ENCODE measurements around the gene ATP8A1. TPM values are rescaled to one million over a fixed set of nuclear protein-coding genes. Genes with fewer than 3 reads are reported as not detected.

Gene ATP8A1
- total RNA-seq, 1 donor from 2014 or later: 2.4 TPM

DNA sequence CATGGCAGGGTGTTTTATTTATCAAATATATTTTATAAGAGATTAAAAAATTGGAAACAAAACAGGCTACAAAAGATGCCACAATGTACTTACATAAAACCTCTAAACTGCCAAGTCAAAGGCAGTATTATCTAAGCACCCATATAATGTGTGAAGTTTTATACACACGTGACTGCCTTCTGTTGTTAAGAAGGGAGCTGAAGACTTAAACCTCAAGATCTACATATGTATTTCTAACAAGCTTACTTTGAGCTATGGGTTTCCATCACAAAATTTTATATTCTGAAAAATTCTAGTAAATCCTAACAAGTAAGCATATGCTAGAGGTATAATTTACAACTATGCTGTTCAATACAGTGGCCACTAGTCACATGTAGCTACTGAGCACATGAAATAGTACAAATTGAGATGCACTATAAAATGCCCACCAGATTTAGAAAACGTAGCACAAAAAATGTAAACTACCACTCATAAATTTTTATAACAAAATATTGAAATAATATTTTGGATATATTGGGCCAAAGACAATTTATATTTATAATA is 9.8 kb downstream of the ATP8A1 start:
- no peak for DNase-seq (ENCODE audit: extremely low spot score, unreplicated experiment)
- Mint-ChIP-seq H3K27ac (ENCODE audit: unreplicated experiment) (no peak overlapping the region), H3K4me1 (ENCODE audit: unreplicated experiment) (no peaks in the 10 kb centered on the region), H3K4me3 (ENCODE audit: unreplicated experiment) (no peak overlapping the region), H3K36me3 (ENCODE audit: unreplicated experiment) (no peaks in the 10 kb centered on the region), H3K9me3 (ENCODE audit: unreplicated experiment) (no peaks in the 10 kb centered on the region), H3K27me3 (ENCODE audit: unreplicated experiment) (peaks cover 10% of the 10 kb centered on the region)
- TF ChIP-seq, protein P1, sequence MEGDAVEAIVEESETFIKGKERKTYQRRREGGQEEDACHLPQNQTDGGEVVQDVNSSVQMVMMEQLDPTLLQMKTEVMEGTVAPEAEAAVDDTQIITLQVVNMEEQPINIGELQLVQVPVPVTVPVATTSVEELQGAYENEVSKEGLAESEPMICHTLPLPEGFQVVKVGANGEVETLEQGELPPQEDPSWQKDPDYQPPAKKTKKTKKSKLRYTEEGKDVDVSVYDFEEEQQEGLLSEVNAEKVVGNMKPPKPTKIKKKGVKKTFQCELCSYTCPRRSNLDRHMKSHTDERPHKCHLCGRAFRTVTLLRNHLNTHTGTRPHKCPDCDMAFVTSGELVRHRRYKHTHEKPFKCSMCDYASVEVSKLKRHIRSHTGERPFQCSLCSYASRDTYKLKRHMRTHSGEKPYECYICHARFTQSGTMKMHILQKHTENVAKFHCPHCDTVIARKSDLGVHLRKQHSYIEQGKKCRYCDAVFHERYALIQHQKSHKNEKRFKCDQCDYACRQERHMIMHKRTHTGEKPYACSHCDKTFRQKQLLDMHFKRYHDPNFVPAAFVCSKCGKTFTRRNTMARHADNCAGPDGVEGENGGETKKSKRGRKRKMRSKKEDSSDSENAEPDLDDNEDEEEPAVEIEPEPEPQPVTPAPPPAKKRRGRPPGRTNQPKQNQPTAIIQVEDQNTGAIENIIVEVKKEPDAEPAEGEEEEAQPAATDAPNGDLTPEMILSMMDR (IDR thresholded peaks at IDR 0.05): no peak

DNA sequence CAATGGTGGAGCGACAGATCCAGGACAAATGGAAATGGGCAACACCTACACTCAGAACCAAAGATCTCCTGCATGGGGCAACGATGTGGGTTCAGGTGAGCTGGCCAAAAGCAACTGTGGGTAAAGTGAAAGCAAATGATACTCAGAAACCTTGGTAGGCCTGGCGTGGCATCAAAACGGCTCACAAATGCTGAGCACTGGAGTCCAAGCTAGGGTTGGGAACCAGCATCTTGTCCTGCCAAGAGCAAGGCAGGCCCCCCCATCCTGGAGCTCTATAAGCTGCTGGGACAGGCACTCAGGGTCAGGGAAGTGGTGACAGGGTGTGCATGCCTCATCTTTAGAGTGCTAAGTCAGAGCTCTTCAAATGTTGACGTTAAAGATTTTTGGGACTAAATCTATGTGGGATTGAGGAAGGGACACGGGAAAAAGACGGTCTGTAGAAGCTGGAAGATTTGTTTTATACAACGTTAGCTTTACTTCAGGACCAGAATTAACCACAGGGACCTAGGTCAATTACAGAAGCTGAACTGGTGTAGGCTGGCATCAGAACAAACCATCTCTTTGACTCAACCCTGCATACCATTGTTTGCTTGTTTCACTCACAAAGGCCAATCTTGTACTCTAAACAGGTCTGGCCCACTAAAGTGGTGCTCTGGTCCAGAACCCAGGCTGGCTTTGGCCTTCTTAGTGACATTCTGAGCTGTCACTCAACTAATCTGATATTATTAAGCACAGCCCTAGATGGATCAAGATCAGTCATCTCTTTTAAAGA is 10.7 kb downstream of the ATP8A1 start:
- no peak overlapping the region for H3K4me3 Mint-ChIP-seq (ENCODE audit: unreplicated experiment)
- DNase-seq (ENCODE audit: extremely low spot score, unreplicated experiment): no peak
- no peaks in the 10 kb centered on the region for H3K9me3 Mint-ChIP-seq (ENCODE audit: unreplicated experiment)
- no peaks in the 10 kb centered on the region for H3K4me1 Mint-ChIP-seq (ENCODE audit: unreplicated experiment)
- peaks cover 13% of the 10 kb centered on the region for H3K27me3 Mint-ChIP-seq (ENCODE audit: unreplicated experiment)
- no peak overlapping the region for H3K27ac Mint-ChIP-seq (ENCODE audit: unreplicated experiment)
- no peaks in the 10 kb centered on the region for H3K36me3 Mint-ChIP-seq (ENCODE audit: unreplicated experiment)
- TF ChIP-seq, protein P1 (IDR thresholded peaks at IDR 0.05): no peak

DNA sequence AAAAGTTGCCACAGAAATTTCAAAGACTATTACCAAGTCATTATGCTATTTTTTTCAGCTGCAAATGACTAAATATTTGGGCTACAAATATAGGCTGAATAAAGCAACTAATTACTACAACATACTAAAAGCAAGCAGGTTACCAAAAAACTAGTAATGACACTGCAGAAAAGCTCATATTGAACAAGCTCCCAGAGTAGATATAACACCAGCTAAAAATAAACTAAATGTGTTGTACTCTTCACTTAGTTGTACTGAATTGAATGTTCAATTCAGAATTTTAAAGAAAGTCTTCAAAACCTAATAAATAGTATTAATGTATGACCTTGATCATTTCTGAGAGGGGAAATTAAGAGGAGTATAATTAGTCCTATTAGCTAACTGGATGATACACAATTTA is 12.0 kb downstream of the ATP8A1 start:
- TF ChIP-seq, protein P1 (IDR thresholded peaks at IDR 0.05): no peak
- Mint-ChIP-seq H3K9me3 (ENCODE audit: unreplicated experiment) (no peaks in the 10 kb centered on the region), H3K36me3 (ENCODE audit: unreplicated experiment) (no peaks in the 10 kb centered on the region), H3K4me3 (ENCODE audit: unreplicated experiment) (no peak overlapping the region), H3K27ac (ENCODE audit: unreplicated experiment) (no peak overlapping the region), H3K27me3 (ENCODE audit: unreplicated experiment) (peaks cover 13% of the 10 kb centered on the region), H3K4me1 (ENCODE audit: unreplicated experiment) (no peaks in the 10 kb centered on the region)
- DNase-seq (ENCODE audit: extremely low spot score, unreplicated experiment): no peak

DNA sequence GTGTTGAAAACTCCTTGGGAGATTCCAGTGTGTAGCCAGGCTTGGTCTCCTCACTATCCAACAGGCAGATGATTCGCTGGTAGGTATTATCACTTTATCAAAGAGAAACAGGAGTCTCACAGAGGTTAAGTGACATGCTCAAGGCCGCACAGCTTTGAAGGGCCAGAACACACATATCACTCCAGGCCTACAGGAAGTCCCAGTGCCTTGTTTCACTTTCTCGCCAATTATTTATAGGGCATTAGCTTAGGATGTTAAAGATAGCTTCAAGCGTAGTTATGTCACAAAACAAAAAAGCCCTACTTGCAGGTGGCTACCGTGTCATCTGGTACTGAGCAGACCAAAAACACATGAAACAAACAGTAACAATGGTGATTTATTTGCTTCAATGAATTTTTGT is 13.2 kb downstream of the ATP8A1 start:
- DNase-seq (ENCODE audit: extremely low spot score, unreplicated experiment): no peak
- Mint-ChIP-seq H3K4me3 (ENCODE audit: unreplicated experiment) (no peak overlapping the region), H3K27ac (ENCODE audit: unreplicated experiment) (no peak overlapping the region), H3K9me3 (ENCODE audit: unreplicated experiment) (no peaks in the 10 kb centered on the region), H3K27me3 (ENCODE audit: unreplicated experiment) (peaks cover 12% of the 10 kb centered on the region), H3K36me3 (ENCODE audit: unreplicated experiment) (no peaks in the 10 kb centered on the region), H3K4me1 (ENCODE audit: unreplicated experiment) (no peaks in the 10 kb centered on the region)
- TF ChIP-seq, protein P1 (IDR thresholded peaks at IDR 0.05): no peak

- H3K36me3 Mint-ChIP-seq (ENCODE audit: unreplicated experiment): no peaks in the 10 kb centered on the region
- H3K27me3 Mint-ChIP-seq (ENCODE audit: unreplicated experiment): peaks cover 19% of the 10 kb centered on the region
- DNase-seq (ENCODE audit: extremely low spot score, unreplicated experiment): no peak
- no peaks in the 10 kb centered on the region for H3K9me3 Mint-ChIP-seq (ENCODE audit: unreplicated experiment)
- no peak overlapping the region for H3K27ac Mint-ChIP-seq (ENCODE audit: unreplicated experiment)
- TF ChIP-seq, protein P1 (IDR thresholded peaks at IDR 0.05): no peak
- H3K4me1 Mint-ChIP-seq (ENCODE audit: unreplicated experiment): no peaks in the 10 kb centered on the region
- no peak overlapping the region for H3K4me3 Mint-ChIP-seq (ENCODE audit: unreplicated experiment)
These were observed 13.9 kb downstream of the ATP8A1 start for GRCh38 chr4:42642845-42643615.

All from osteocyte (in vitro differentiated cells).